Cardiac muscle cell (in vitro differentiated cells and primary cell): Measurements from ENCODE around the gene ANXA8L1. TPM values are rescaled to one million over a fixed set of nuclear protein-coding genes. Genes with fewer than 3 reads are reported as not detected.
"Not testable (repeated sequence)": the region's sequence is repeated elsewhere in the genome, so short reads cannot be mapped to it uniquely, and the experiment has no call there.

Source experiments
- DNase-seq, 2 donors: peaks; one replicate each; pipeline versions ENCODE4 v3.0.0 to v3.0.0-alpha.2; 2010 to 2017; ENCODE audit warnings: low read depth in 1 of 2, low spot score in 1 of 2
- H3K27ac ChIP-seq: fragments of 200-600 bp; sonication (generic); 2 replicates; pipeline ENCODE4 v1.5.1; 2016
- H3K27me3 ChIP-seq: fragments of 200-600 bp; sonication (generic); 2 replicates; pipeline ENCODE4 v1.6.0; 2016; ENCODE audit warnings: control low read depth
- H3K36me3 ChIP-seq: fragments of 200-600 bp; sonication (generic); 2 replicates; pipeline ENCODE4 v1.5.1; 2016; ENCODE audit warnings: control low read depth
- H3K4me1 ChIP-seq: fragments of 200-600 bp; sonication (generic); 2 replicates; pipeline ENCODE4 v1.8.1; 2017; ENCODE audit warnings: low read depth, mild to moderate bottlenecking, mixed run types
- H3K4me3 ChIP-seq: fragments of 200-600 bp; sonication (generic); 2 replicates; pipeline ENCODE4 v1.5.1; 2016; ENCODE audit warnings: mild to moderate bottlenecking
- H3K9me3 ChIP-seq: fragments of 200-600 bp; sonication (generic); 2 replicates; pipeline ENCODE4 v1.5.1; 2017; ENCODE audit warnings: low read depth, mild to moderate bottlenecking, control low read depth
- polyA plus RNA-seq: library from polyadenylated mRNA; unstranded; fragments of >200 nt; fragmentation: Nextera tagmentation; extraction: Ambion mirVana; gene quantifications from 2 replicates; pipeline ENCODE4 v1.2.1, GENCODE V29; 2016
- total RNA-seq: library from RNA; depleted of rRNA; stranded (reverse); fragments of >200 nt; gene quantifications from 2 replicates; pipeline ENCODE4 v1.2.3, GENCODE V29; 2016

Gene ANXA8L1
- total and polyA plus RNA-seq, 2 experiments from 2014 or later = 0.39 to 0.63 TPM

DNA sequence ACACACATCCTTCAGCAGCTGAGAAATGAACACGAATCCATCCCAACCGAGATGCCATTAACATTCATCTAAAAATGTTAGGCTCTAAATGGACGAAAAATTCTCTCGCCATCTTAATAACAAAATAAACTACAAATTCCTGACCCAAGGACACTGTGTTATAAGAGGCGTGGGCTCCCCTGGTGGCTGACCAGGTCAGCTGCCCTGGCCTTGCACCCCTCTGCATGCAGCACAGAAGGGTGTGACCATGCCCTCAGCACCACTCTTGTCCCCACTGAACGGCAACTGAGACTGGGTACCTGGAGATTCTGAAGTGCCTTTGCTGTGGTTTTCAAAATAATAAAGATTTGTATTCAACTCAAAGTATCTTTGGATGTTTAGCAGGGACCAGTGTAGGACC, 15.8 kb downstream of the ANXA8L1 start:
- not testable (repeated sequence) for H3K4me3 ChIP-seq, H3K27me3 ChIP-seq, H3K9me3 ChIP-seq, H3K27ac ChIP-seq, H3K4me1 ChIP-seq, H3K36me3 ChIP-seq, DNase-seq

DNA sequence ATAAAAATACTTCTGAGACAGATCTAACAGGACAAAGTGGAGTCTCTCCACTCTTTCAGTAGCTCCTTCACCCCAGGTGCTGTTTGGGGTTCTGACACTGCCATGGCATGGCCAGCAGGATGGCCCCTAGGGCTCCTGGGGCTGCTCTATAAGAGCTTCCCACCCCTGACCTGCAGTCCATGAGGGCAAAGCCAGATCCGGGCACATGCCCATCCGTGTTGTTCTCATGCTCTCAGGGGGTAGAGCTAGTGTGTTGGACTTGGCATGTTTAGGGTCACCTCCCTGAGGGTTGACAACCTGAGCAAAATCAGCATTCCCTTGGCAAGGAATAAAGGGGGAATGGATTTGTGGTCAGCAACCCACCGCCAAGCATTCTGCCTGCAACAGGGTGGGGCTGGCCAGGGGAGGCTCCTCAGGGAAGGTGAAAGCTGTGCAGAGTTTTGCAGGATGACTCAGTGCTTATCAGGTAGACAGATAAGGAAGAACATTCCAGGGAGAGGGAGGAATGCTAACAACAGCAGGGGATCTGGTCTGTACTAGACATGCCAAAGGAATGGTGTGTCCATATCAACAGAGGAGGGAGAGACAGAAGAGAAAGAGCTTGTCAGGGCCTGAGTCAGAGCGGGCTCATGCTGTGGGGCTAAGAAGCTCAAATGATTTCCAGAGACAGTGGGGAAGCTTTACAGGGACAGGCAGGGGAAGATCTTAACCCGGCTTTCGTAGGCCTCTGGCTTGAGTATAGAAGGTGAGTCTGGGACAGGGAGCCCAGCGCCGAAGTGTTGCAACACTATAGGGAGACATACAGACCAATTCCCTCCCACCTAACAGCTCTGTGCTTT, 21.1 kb downstream of the ANXA8L1 start:
- not testable (repeated sequence) for H3K4me3 ChIP-seq, H3K9me3 ChIP-seq, H3K36me3 ChIP-seq, H3K4me1 ChIP-seq, H3K27me3 ChIP-seq
- peak; percentile 18 to 62 for DNase-seq
- H3K27ac ChIP-seq = peak overlapping the region; percentile 75

DNA sequence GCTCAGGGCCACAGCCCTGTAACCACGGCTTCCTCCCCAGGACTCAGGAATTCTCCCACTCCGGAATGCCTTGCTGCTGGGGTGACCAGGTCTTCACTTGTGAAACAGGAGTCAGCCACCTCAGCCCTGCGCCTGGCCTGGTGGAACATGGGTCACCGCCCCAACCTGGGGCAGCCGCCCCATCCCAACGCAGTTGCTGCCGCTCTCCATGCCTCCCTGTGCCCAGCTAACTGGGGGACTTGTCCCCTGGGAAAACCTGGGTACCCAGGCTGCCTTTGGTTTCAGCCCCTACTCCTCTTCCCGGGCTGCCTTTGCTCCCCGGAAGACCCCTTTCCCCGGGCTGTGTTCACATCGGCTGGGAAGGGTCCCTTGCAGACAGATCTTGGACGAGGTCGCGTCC, 22.2 kb downstream of the ANXA8L1 start:
- H3K9me3 ChIP-seq, H3K4me1 ChIP-seq, H3K27me3 ChIP-seq, H3K4me3 ChIP-seq, DNase-seq, H3K36me3 ChIP-seq: not testable (repeated sequence)
- H3K27ac ChIP-seq = peak overlapping the region; percentile 35

DNA sequence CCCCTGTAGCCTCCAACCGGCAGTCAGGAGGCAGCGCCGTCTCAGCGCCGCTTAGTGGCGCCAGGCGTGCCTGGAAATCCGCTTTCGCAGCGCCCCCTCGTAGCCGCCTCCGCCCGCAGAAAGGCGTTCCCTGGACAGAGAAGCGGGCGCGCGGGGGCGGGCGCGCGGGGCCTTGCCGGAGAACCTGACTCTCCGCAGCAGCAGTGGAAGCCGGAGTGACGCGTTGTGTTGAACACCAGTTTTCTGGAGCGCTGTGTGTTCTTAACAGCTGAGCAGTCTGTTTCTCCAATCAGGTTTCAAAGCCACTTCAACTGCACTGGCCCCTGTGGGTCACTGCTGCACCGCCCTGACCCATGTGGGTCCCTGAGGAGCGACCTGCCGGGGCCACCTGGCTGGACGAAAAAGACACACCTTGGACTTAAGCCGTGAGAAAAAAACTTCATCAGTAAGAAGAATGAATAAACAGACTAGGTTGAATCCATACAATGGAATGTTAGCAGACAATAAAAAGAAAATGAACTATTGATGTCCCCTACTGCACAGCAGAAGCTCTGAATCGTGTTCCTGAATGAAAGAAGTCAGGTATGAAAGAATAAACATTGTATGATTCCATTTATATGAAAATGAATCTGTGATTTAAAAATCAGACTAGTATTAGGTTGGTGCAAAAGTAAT, 22.8 kb downstream of the ANXA8L1 start:
- H3K9me3 ChIP-seq, H3K36me3 ChIP-seq, H3K4me1 ChIP-seq, H3K27me3 ChIP-seq: not testable (repeated sequence)
- peak; percentile 40 to 42 for DNase-seq
- Histone ChIP-seq H3K4me3 (peak overlapping the region; percentile 24), H3K27ac (peak overlapping the region; percentile 65)

DNA sequence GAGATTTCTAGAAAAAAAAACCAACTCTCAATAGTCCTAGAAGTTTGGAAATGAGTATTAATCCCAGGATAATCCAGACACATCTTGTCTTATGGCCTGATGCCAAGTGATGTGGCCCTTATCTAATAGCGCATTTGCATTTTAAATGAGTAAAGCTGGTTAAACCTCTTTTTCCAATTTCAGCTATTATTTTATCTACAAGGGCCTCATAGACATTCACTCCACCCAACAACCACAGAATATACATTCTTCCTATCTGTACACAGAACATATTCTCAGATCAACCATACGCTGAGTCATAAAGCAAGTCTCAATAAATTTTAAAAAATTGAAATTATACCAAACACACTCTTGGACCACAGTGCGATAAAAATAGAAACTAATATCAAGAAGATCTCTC, 34.0 kb downstream of the ANXA8L1 start:
- H3K27ac ChIP-seq, H3K36me3 ChIP-seq, H3K4me1 ChIP-seq, H3K27me3 ChIP-seq, H3K4me3 ChIP-seq, H3K9me3 ChIP-seq, DNase-seq: not testable (repeated sequence)

DNA sequence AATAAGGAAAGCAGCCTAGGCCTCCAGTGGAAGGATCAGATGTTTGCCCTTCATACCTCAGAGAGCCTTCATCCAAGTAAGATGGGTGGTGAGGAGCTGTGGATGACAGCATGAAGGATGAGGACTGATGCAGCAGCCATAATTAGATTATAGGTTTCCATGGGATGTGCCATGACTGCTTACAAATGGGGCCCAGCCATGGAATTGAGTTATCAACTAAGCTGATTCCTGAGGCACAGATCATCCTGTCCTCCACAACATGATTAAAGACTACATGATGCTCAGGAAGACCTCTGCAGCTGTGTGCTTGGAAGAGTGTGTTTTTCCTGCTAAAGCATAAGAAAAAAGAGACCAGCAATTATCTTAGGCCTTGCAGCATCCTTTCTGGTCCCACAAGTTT, 35.5 kb downstream of the ANXA8L1 start:
- not testable (repeated sequence) for H3K9me3 ChIP-seq, H3K27me3 ChIP-seq, H3K27ac ChIP-seq, H3K4me3 ChIP-seq, DNase-seq, H3K4me1 ChIP-seq, H3K36me3 ChIP-seq

DNA sequence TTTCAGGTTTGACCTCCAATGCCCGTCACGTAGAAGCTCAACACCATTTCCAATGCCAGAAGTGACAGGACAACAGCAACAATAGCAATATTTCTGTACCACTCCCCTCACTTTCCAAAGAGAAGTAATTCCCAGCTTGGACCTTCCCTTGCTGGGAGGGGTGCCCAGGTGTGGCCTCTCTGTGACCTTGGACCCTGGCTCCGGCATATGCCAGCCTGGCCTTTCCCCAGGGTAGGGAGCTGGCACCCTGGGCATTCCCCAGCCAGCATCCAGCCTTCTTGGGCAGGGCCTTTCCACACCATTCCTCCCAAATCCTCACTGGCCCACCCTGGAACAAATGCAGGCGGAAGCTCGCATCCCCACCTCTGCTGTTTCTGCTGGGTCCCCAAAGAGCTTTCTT, 37.1 kb downstream of the ANXA8L1 start:
- not testable (repeated sequence) for H3K4me1 ChIP-seq, H3K27ac ChIP-seq, H3K4me3 ChIP-seq

DNA sequence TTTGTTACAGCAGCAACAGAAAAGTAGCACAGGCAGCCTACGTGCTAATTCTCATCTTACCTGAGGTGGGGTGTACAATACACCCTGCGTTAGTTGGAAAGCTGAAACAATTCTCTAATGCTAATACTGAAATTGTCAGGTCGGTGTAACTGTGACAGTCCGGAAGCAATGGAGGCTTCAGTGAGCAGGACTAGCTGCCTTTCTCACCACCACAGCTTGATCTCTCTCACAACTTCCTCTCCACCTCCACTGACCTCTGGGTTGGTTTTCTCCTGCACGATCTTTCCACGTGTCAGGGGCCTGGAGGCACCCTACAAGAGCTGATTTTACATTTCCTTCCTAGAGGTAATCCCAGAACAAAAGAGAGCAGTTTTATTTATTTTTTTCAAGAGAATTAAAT, 39.7 kb downstream of the ANXA8L1 start:
- H3K4me1 ChIP-seq, H3K27me3 ChIP-seq, H3K36me3 ChIP-seq, H3K4me3 ChIP-seq, DNase-seq, H3K9me3 ChIP-seq, H3K27ac ChIP-seq: not testable (repeated sequence)

More for the DNA sequence above, 37.1 kb downstream of the ANXA8L1 start:
- H3K36me3 ChIP-seq, H3K27me3 ChIP-seq, DNase-seq, H3K9me3 ChIP-seq: not testable (repeated sequence)

DNA sequence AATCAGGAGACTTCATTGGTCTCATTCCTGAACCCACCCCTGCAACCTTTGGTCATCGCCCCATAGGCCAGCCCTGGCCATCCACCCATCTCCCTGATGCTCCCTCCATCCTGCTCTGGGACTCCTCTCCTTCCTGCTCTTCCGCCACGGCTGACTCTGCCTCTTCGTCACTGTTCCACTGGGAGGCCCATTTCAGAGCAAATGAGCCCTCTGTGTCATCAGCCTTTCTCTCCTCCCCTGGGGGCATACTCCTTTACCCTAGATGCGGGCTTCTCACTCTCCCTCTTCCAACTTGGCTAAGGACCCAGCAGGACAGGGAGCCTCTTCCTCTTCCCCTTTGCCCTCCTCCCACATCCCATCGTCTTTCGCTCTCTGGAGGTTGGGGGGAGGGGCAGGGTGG, 42.7 kb downstream of the ANXA8L1 start:
- H3K4me1 ChIP-seq, H3K9me3 ChIP-seq, H3K27ac ChIP-seq, H3K4me3 ChIP-seq, H3K36me3 ChIP-seq, DNase-seq, H3K27me3 ChIP-seq: not testable (repeated sequence)

DNA sequence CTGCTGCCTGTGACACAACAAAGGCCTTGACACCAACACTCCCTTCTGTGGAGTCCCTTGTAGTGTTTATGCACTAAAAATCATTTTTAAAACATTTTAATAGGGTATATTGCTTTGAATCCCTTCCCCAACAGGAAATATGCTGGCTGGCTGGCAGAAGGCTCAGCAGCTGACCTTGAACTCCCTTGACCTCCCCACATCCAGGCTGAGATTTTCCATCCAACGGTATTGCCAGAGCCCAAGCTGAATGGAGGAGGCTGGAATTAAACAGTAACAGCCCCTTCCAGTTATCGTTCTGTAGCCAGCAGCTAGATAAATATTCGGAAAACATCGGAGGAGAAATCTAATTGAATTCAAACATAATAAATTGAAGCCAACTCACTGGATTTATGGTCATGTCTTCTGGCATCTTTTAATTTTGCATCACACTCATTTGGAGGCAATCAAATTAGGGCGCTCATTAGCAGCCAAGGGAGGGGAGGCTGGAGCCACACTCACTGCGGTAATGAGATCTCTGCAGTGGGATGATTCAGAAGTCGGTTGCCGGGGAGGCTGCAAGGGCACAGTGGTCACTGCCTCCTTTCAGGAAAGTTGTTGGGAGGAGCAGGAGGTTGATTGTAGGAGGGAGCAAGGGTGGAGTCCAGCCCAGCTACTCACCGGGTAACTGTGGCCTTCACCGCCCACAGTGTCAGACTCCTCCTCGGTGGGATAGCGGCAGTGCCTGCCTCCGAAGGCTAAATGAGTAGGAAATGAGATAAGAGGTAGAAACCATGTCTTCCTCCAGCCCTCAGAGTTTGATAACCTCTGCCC, 44.2 kb downstream of the ANXA8L1 start:
- H3K27me3 ChIP-seq, DNase-seq, H3K36me3 ChIP-seq, H3K4me3 ChIP-seq, H3K4me1 ChIP-seq, H3K9me3 ChIP-seq, H3K27ac ChIP-seq: not testable (repeated sequence)

DNA sequence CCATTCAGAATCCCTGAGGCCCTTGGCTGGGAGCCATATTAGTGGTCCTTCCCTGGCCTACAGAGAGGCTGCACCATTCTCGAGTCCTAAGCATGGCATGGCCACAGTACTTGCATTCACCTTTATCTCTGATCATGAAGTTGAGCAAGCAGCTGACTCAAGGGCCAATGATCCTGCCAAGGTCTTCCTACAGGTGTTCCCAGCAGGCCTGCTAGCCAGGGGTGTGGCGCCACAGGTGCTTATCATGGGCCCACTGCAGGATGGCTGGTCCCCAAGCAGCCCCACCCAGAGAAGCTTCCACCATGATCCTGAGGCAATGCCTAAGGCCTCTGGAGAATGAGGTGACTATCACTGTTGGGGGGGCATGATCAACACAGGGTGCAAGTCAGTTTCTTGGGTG, 48.0 kb downstream of the ANXA8L1 start:
- not testable (repeated sequence) for H3K4me3 ChIP-seq, H3K9me3 ChIP-seq, H3K27me3 ChIP-seq, H3K4me1 ChIP-seq, H3K36me3 ChIP-seq, H3K27ac ChIP-seq, DNase-seq

DNA sequence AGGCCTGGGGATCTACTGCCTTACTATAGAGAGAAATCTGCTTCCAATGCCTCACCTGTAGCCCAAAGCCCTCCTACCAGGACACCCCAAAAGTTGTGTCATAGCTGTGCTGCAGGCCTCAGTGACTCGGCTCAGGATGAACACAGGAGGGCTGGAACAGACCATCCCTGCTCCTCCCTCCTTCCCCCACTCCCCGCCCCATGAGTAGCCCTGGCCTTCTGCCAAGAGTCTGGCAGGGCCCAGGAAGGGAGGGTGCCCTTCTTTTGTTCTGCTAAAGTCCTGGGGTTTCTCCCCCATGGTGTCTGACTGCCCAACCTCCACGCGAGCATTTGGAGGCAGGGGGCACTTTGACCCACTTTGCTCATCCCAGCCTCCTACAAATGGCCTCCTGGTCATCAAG, 65.4 kb downstream of the ANXA8L1 start:
- not testable (repeated sequence) for H3K27me3 ChIP-seq, H3K27ac ChIP-seq, DNase-seq, H3K36me3 ChIP-seq, H3K4me3 ChIP-seq, H3K9me3 ChIP-seq
- peaks cover 15% of the 10 kb centered on the region for H3K4me1 ChIP-seq
